ENCODE data around the gene IL20RA.

DNA sequence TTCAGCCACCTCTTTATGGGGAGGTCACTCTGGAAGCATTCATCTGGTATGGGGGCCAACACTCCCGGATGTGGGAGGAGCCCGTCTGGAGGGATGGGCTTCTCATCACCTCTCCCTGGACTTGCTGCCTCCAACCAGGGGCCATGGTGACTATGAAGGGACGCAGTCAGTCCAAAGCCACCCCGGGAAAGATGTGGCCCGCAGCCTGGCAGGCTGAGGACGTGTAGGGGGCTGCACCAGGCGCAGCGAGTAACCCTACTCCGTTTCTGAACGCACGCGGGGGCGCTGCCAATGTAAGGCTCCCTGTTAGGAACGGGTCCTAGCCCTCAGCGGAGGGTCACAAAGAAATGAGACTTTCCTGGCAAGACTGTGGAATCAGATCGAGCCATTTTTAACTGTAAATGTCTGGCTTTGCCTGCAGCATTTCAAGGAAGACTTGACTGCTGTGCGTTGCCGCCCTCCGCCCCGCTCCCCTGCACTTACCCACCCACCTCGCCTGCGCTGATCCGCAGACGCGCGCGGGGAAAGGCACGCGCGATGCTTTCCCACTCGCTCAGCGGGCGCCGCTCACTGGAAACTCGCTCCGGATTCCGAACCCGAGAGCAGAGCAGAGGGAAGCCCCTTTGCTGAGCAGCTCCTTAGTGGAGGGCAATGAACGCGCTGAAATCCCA is 55.1 kb downstream of the IL20RA start:
- TF ChIP-seq, protein P1, sequence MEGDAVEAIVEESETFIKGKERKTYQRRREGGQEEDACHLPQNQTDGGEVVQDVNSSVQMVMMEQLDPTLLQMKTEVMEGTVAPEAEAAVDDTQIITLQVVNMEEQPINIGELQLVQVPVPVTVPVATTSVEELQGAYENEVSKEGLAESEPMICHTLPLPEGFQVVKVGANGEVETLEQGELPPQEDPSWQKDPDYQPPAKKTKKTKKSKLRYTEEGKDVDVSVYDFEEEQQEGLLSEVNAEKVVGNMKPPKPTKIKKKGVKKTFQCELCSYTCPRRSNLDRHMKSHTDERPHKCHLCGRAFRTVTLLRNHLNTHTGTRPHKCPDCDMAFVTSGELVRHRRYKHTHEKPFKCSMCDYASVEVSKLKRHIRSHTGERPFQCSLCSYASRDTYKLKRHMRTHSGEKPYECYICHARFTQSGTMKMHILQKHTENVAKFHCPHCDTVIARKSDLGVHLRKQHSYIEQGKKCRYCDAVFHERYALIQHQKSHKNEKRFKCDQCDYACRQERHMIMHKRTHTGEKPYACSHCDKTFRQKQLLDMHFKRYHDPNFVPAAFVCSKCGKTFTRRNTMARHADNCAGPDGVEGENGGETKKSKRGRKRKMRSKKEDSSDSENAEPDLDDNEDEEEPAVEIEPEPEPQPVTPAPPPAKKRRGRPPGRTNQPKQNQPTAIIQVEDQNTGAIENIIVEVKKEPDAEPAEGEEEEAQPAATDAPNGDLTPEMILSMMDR (optimal IDR thresholded peaks at IDR 0.05 in 1 of 3, IDR thresholded peaks at IDR 0.05 in 1 of 3, conservative IDR thresholded peaks at IDR 0.05 in 1 of 3; ENCODE audit: extremely low read depth in 1 of 3, insufficient read depth in 2 of 3, low read length in 3 of 3): no peak
- TF ChIP-seq EZH2 (IDR thresholded peaks at IDR 0.05; ENCODE audit: low read length): no peak
